Osteocyte (in vitro differentiated cells): Measurements from ENCODE around the gene TENM3. TPM values are rescaled to one million over a fixed set of nuclear protein-coding genes. Genes with fewer than 3 reads are reported as not detected.

ENCODE experiments used
- DNase-seq: peaks from one replicate; pipeline ENCODE4 v3.0.0; 2021; ENCODE audit warnings: mixed read lengths; ENCODE audit not compliant: unreplicated experiment; ENCODE audit errors: extremely low spot score
- H3K27ac Mint-ChIP-seq: one replicate; pipeline ENCODE4 v1.8.0; 2021; ENCODE audit warnings: mild to moderate bottlenecking, mixed read lengths; ENCODE audit not compliant: unreplicated experiment
- H3K27me3 Mint-ChIP-seq: one replicate; pipeline ENCODE4 v1.8.0; 2021; ENCODE audit warnings: mixed read lengths; ENCODE audit not compliant: unreplicated experiment
- H3K36me3 Mint-ChIP-seq: one replicate; pipeline ENCODE4 v1.8.0; 2021; ENCODE audit warnings: mixed read lengths; ENCODE audit not compliant: unreplicated experiment
- H3K4me1 Mint-ChIP-seq: one replicate; pipeline ENCODE4 v1.8.0; 2021; ENCODE audit warnings: mixed read lengths; ENCODE audit not compliant: unreplicated experiment
- H3K4me3 Mint-ChIP-seq: one replicate; pipeline ENCODE4 v1.8.0; 2021; ENCODE audit warnings: mild to moderate bottlenecking, moderate library complexity, mixed read lengths; ENCODE audit not compliant: unreplicated experiment
- H3K9me3 Mint-ChIP-seq: one replicate; pipeline ENCODE4 v1.8.0; 2021; ENCODE audit warnings: mixed read lengths; ENCODE audit not compliant: unreplicated experiment
- total RNA-seq: library from RNA; stranded (reverse); gene quantifications from 2 replicates; pipeline ENCODE4 v1.2.1, GENCODE V29; 2021
- TF ChIP-seq, protein P1 (sequence below): fragments of 200-600 bp; sonication (generic); IDR thresholded peaks from 2 replicates; pipeline ENCODE4 v1.5.0; 2021; ENCODE audit warnings: antibody characterized with exemption, mild to moderate bottlenecking, moderate library complexity

The TENM3 gene
- total RNA-seq, 1 donor from 2014 or later: 78.3 TPM

DNA sequence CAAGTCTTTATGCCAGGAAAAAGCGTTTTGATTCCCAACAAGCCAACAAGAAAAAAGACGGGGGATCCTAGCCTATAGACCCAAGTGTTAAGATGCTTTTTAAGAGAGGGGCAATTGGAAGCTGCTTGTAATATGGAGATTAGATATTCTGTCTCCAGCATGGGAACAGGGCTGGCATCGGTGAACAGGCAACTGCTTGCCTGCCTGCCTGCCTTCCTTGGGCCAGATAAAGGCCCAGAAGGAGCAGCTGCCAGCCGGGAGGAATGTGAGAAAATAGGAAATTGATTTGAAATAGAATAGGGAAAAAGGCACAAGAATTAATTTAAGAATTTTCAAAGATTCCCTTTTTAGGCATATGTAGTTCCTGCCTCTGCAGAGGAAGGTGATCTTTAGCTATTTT lies 192.2 kb downstream of the TENM3 start:
- DNase-seq: no peak
- no peak overlapping the region for H3K27ac Mint-ChIP-seq
- TF ChIP-seq, protein P1, sequence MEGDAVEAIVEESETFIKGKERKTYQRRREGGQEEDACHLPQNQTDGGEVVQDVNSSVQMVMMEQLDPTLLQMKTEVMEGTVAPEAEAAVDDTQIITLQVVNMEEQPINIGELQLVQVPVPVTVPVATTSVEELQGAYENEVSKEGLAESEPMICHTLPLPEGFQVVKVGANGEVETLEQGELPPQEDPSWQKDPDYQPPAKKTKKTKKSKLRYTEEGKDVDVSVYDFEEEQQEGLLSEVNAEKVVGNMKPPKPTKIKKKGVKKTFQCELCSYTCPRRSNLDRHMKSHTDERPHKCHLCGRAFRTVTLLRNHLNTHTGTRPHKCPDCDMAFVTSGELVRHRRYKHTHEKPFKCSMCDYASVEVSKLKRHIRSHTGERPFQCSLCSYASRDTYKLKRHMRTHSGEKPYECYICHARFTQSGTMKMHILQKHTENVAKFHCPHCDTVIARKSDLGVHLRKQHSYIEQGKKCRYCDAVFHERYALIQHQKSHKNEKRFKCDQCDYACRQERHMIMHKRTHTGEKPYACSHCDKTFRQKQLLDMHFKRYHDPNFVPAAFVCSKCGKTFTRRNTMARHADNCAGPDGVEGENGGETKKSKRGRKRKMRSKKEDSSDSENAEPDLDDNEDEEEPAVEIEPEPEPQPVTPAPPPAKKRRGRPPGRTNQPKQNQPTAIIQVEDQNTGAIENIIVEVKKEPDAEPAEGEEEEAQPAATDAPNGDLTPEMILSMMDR: no peak
- no peaks in the 10 kb centered on the region for H3K27me3 Mint-ChIP-seq
- H3K9me3 Mint-ChIP-seq: no peaks in the 10 kb centered on the region
- peaks cover 6% of the 10 kb centered on the region for H3K36me3 Mint-ChIP-seq
- H3K4me3 Mint-ChIP-seq: no peak overlapping the region
- H3K4me1 Mint-ChIP-seq: peaks cover 11% of the 10 kb centered on the region

- Mint-ChIP-seq H3K36me3 (peaks cover 2% of the 10 kb centered on the region), H3K27ac (no peak overlapping the region), H3K9me3 (no peaks in the 10 kb centered on the region), H3K27me3 (peaks cover 4% of the 10 kb centered on the region), H3K4me3 (no peak overlapping the region), H3K4me1 (peaks cover 15% of the 10 kb centered on the region)
- TF ChIP-seq, protein P1: no peak
- no peak for DNase-seq
Measured at GRCh38 chr4:182443070-182443469, 199.9 kb downstream of the TENM3 start.

- H3K27me3 Mint-ChIP-seq: peaks cover 10% of the 10 kb centered on the region
- TF ChIP-seq, protein P1: no peak
- peak overlapping the region; percentile 49 for H3K27ac Mint-ChIP-seq
- peak overlapping the region; percentile 74 for H3K4me3 Mint-ChIP-seq
- no peaks in the 10 kb centered on the region for H3K9me3 Mint-ChIP-seq
- peaks cover 22% of the 10 kb centered on the region for H3K4me1 Mint-ChIP-seq
- no peaks in the 10 kb centered on the region for H3K36me3 Mint-ChIP-seq
- no peak for DNase-seq
Measured at GRCh38 chr4:182447767-182448280, 204.6 kb downstream of the TENM3 start.

- Mint-ChIP-seq H3K4me1 (peaks cover 22% of the 10 kb centered on the region), H3K36me3 (no peaks in the 10 kb centered on the region), H3K4me3 (peak overlapping the region; percentile 93), H3K9me3 (no peaks in the 10 kb centered on the region), H3K27ac (peak overlapping the region; percentile 67), H3K27me3 (peaks cover 10% of the 10 kb centered on the region)
- peak; percentile 95 for DNase-seq
- TF ChIP-seq, protein P1: no peak
Measured at GRCh38 chr4:182448281-182449151, 205.3 kb downstream of the TENM3 start.

DNA sequence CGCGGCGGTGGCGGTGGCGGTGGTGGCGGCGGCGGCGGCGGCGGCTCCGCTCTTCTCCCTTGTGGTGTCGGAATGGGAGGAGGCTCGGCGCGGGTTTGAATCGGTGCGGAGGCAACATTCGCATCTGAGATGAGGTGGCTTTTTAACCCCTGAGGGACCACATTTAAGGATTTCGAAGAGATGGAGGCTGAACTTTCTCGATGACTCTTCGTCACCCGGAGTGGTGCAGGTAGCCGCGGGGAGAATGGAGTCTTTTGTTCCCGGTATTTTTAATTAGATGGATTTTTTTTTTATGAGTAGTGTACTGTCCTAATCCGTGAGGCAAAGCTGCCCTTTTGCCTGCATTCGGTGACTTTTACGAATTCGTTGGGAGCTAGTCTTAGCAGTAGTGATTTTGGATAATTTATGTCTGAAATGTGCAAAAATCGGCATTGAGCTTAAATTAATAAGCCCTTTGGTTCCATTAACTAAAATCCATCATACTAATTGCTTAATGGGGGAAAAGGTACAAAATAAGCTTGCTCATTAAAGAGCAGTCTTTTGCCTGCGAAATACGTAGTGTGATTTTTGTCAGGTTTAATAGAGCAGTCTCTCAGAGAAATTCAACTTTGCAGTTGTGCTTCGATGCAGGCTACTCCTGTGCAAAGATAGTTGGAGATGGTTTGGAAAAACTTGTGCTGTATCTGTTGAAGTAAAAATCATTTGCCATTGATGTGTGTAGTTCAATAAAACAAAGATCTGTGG lies 206.2 kb downstream of the TENM3 start:
- DNase-seq: no peak
- H3K27ac Mint-ChIP-seq: peak overlapping the region; percentile 73
- peaks cover 10% of the 10 kb centered on the region for H3K27me3 Mint-ChIP-seq
- no peaks in the 10 kb centered on the region for H3K36me3 Mint-ChIP-seq
- H3K4me3 Mint-ChIP-seq: peak overlapping the region; percentile 90
- H3K4me1 Mint-ChIP-seq: peaks cover 24% of the 10 kb centered on the region
- no peaks in the 10 kb centered on the region for H3K9me3 Mint-ChIP-seq
- TF ChIP-seq, protein P1: no peak
